ENCODE results near the gene ODAPH.

ODAPH gene

DNA sequence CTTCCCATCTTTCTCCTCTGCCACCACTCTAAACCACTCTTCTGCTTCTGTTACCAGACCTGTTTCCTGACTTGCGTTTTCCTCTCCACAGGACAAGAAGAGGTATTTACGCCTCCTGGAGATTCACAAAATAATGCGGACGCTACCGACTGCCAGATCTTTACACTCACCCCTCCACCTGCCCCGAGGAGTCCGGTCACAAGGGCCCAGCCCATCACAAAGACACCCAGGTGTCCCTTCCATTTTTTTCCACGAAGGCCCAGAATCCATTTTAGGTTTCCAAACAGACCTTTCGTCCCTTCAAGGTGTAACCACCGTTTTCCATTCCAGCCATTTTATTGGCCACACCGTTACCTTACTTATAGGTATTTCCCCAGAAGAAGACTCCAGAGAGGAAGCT, 8.2 kb downstream of the ODAPH start:
- Mint-ChIP-seq H3K27ac (no peak overlapping the region), H3K27me3 (peaks cover 3% of the 10 kb centered on the region), H3K36me3 (no peaks in the 10 kb centered on the region), H3K4me3 (no peak overlapping the region), H3K9me3 (no peaks in the 10 kb centered on the region), H3K4me1 (peaks cover 5% of the 10 kb centered on the region)
- DNase-seq: no peak
- CTCF ChIA-PET: no interaction called here

DNA sequence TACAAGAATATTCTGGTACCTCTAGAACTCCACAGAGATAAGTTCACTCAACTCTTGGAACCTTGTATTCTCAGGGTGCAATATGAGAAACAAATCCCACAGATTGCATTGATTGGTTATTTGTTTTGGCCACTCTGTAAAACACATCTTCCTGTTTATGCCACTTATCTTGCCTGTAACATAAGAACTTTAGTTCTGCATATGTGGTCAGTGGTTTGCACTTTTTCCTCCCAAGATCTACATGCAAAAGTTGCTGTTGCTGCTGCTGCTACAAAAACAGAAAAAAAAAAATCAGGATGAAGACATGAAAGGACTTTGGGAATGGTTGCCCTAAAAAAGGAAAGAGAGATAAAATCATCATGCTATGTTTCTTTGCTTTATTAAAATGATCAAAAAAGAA, 9.6 kb downstream of the ODAPH start:
- H3K27me3 Mint-ChIP-seq: peaks cover 3% of the 10 kb centered on the region
- no peak for DNase-seq
- H3K27ac Mint-ChIP-seq: no peak overlapping the region
- H3K4me1 Mint-ChIP-seq: peaks cover 5% of the 10 kb centered on the region
- H3K4me3 Mint-ChIP-seq: no peak overlapping the region
- CTCF ChIA-PET: no interaction called here
- H3K36me3 Mint-ChIP-seq: no peaks in the 10 kb centered on the region
- no peaks in the 10 kb centered on the region for H3K9me3 Mint-ChIP-seq

DNA sequence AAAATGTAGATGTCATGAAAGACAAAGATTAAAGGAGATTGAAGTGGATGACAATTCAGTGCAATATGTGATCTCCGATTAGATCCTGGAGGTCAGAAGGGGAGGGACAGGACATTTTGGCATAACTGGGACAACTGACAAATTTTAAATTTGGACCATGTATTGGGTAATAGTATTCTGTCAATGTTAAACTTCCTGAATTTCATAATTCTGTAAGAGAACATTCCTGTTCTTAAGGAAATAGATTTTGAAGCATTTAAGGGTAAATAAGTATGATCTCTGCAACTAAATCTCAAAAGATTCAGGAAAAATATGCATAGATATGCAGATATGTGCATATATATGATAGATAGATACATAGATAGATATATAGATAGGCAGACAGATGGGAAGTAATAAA, 11.0 kb downstream of the ODAPH start:
- peaks cover 5% of the 10 kb centered on the region for H3K4me1 Mint-ChIP-seq
- H3K27ac Mint-ChIP-seq: no peak overlapping the region
- H3K4me3 Mint-ChIP-seq: no peak overlapping the region
- peaks cover 11% of the 10 kb centered on the region for H3K27me3 Mint-ChIP-seq
- H3K36me3 Mint-ChIP-seq: no peaks in the 10 kb centered on the region
- DNase-seq: no peak
- CTCF ChIA-PET: interaction anchor here (0.7 kb wide), 1 partner anchor 281 kb away, joined by 3 read pairs; no protein-coding TSS in a partner anchor
- H3K9me3 Mint-ChIP-seq: no peaks in the 10 kb centered on the region

DNA sequence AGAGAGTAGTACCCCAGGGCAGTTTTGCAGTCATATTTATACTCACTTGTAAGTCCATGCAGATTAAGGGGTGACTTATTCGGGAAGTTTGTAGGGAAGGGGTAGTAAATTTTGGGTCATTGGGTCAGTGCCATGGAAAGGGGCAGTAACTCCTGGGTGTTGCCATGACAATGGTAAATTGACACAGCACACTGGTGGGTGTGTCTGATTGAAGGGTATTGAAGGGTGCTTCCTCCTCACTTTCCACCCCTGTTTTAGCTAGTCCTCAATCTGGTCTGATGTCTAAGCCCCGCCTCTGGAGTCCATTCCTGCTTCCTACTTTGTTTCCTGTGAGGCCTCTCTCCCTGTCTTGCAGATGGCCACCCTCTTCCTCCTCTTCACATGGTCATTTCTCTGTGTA, 11.9 kb downstream of the ODAPH start:
- H3K4me1 Mint-ChIP-seq: peaks cover 5% of the 10 kb centered on the region
- DNase-seq: no peak
- CTCF ChIA-PET: no interaction called here
- no peaks in the 10 kb centered on the region for H3K36me3 Mint-ChIP-seq
- H3K9me3 Mint-ChIP-seq: no peaks in the 10 kb centered on the region
- H3K4me3 Mint-ChIP-seq: no peak overlapping the region
- H3K27me3 Mint-ChIP-seq: peaks cover 11% of the 10 kb centered on the region
- H3K27ac Mint-ChIP-seq: no peak overlapping the region

- Mint-ChIP-seq H3K9me3 (peaks cover 1% of the 10 kb centered on the region), H3K27ac (no peak overlapping the region), H3K27me3 (peaks cover 8% of the 10 kb centered on the region), H3K4me1 (no peaks in the 10 kb centered on the region), H3K36me3 (no peaks in the 10 kb centered on the region), H3K4me3 (no peak overlapping the region)
- CTCF ChIA-PET: no interaction called here
- DNase-seq: no peak
Measured at GRCh38 chr4:75584067-75584466, 28.2 kb downstream of the ODAPH start.

- no peak for DNase-seq
- Mint-ChIP-seq H3K4me1 (peaks cover 4% of the 10 kb centered on the region), H3K27me3 (peaks cover 7% of the 10 kb centered on the region), H3K36me3 (no peaks in the 10 kb centered on the region), H3K9me3 (no peaks in the 10 kb centered on the region), H3K4me3 (no peak overlapping the region), H3K27ac (no peak overlapping the region)
- CTCF ChIA-PET: no interaction called here
Measured at GRCh38 chr4:75593393-75593792, 37.5 kb downstream of the ODAPH start.

- no peak overlapping the region for H3K27ac Mint-ChIP-seq
Measured at GRCh38 chr4:75596061-75596460, 40.2 kb downstream of the ODAPH start.

GRCh38 chr4:75598390-75598789, 42.5 kb downstream of the ODAPH start:
- no peak overlapping the region for H3K4me3 Mint-ChIP-seq

More at GRCh38 chr4:75596061-75596460, 40.2 kb downstream of the ODAPH start:
- CTCF ChIA-PET: interaction anchor here (1.1 kb wide), 1 partner anchor 121 kb away, joined by 3 read pairs; no protein-coding TSS in a partner anchor
- peaks cover 4% of the 10 kb centered on the region for H3K27me3 Mint-ChIP-seq
- no peak overlapping the region for H3K4me3 Mint-ChIP-seq
- no peak for DNase-seq
- no peaks in the 10 kb centered on the region for H3K9me3 Mint-ChIP-seq
- no peaks in the 10 kb centered on the region for H3K36me3 Mint-ChIP-seq
- peaks cover 4% of the 10 kb centered on the region for H3K4me1 Mint-ChIP-seq

DNA sequence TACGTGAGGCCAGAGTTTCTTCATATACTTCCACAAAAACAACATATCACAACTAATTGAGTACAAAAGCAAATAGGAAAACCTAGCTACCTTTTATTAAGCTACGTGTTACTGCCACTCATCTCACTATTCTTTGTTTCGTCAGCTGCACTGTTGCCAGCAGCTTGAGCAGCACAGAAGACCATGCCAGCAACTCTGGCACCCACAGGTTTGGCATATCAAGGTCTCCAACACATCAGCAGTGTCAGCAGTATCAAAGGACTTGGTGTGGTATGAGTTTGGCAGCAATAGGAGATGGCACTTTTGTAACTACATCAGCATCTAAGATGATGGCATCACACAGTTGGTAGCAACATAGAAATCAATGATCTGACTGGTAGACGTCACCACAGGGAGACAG, 43.8 kb downstream of the ODAPH start:
- no peaks in the 10 kb centered on the region for H3K9me3 Mint-ChIP-seq
- H3K36me3 Mint-ChIP-seq: no peaks in the 10 kb centered on the region
- no peak overlapping the region for H3K4me3 Mint-ChIP-seq
- H3K27ac Mint-ChIP-seq: no peak overlapping the region
- CTCF ChIA-PET: no interaction called here
- H3K4me1 Mint-ChIP-seq: peaks cover 4% of the 10 kb centered on the region
- H3K27me3 Mint-ChIP-seq: peaks cover 4% of the 10 kb centered on the region
- no peak for DNase-seq

More at GRCh38 chr4:75598390-75598789, 42.5 kb downstream of the ODAPH start:
- H3K27me3 Mint-ChIP-seq: peaks cover 4% of the 10 kb centered on the region
- no peak overlapping the region for H3K27ac Mint-ChIP-seq
- no peaks in the 10 kb centered on the region for H3K36me3 Mint-ChIP-seq
- no peaks in the 10 kb centered on the region for H3K9me3 Mint-ChIP-seq
- CTCF ChIA-PET: no interaction called here
- H3K4me1 Mint-ChIP-seq: peaks cover 4% of the 10 kb centered on the region
- no peak for DNase-seq

GRCh38 chr4:75605928-75606327, 50.1 kb downstream of the ODAPH start:
- Mint-ChIP-seq H3K4me3 (no peak overlapping the region), H3K27ac (no peak overlapping the region)
- CTCF ChIA-PET: no interaction called here

GRCh38 chr4:75612306-75612705, 56.4 kb downstream of the ODAPH start:
- CTCF ChIA-PET: no interaction called here
- H3K9me3 Mint-ChIP-seq: no peaks in the 10 kb centered on the region
- no peaks in the 10 kb centered on the region for H3K27me3 Mint-ChIP-seq
- H3K36me3 Mint-ChIP-seq: no peaks in the 10 kb centered on the region
- no peak for DNase-seq
- H3K27ac Mint-ChIP-seq: no peak overlapping the region
- no peaks in the 10 kb centered on the region for H3K4me1 Mint-ChIP-seq
- no peak overlapping the region for H3K4me3 Mint-ChIP-seq

More at GRCh38 chr4:75605928-75606327, 50.1 kb downstream of the ODAPH start:
- no peaks in the 10 kb centered on the region for H3K27me3 Mint-ChIP-seq
- no peaks in the 10 kb centered on the region for H3K36me3 Mint-ChIP-seq
- DNase-seq: no peak
- no peaks in the 10 kb centered on the region for H3K4me1 Mint-ChIP-seq
- no peaks in the 10 kb centered on the region for H3K9me3 Mint-ChIP-seq

Data from activated naive CD4-positive, alpha-beta T cell treated with anti-CD3 and anti-CD28 coated beads, Interleukin-2, amount 10 ng/mL, durations not matched to agents 7 days and 5 days (primary cell).